ENCODE measurements around the gene GID4.

GRCh38 chr17:18009609-18010420 lies 29.4 kb upstream of the GID4 start:
- TF ChIP-seq CTCF (IDR thresholded peaks at IDR 0.05) (no peak), POLR2A (IDR thresholded peaks at IDR 0.05) (no peak)

Measured in body of pancreas (tissue), 4 donors.